GM11168 (cell line): Measurements from ENCODE around the gene EEF1AKMT3.
"Not testable (repeated sequence)": the region's sequence is repeated elsewhere in the genome, so short reads cannot be mapped to it uniquely, and the experiment has no call there.

ENCODE experiments used
- in situ Hi-C: fragments of 300-500 bp; cut with MboI; formaldehyde crosslinking; loops from one replicate; pipeline ENCODE4 v1.12.0; 2022; ENCODE audit warnings: low sequenced_read_pairs; ENCODE audit not compliant: unreplicated experiment

Gene EEF1AKMT3

DNA sequence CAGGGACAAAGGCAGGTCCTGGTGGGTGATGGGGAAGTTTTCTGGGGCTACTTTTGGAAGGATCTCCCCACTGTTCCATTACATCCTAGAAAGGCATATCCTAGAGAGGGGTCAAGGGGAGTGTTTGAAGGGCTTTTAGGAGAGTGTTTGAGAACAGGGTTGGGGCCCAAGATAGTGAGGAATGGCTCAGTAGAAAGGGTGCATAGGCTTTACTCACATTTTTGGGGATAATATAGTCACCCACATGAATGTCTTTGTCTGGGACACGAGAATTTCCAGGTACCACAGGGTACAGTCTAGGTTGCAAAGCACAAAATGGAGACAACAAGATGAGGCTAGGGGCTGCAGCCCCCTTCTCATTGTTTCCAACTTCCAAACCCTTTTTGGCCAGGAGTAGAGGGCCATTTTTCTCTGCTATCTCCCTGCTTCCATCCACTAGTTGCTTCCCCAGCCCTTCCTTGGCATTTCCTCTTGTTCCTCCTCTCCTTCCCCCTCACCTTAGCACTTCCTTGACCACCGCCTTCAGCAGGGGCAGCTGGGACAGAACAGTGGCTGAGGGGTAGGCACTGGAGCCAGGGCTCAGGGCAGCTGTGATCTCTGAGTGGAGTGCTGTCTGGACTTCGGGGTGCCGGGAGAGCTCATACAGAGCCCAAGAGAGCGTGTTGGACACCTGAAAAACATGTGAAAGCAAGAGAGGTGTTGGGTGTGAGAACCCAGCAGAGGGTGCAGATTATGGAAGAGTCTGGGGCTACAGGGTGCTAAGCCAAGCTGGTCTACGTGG is 8.3 kb upstream of the EEF1AKMT3 start:
- in situ Hi-C loops, result no loop called here

DNA sequence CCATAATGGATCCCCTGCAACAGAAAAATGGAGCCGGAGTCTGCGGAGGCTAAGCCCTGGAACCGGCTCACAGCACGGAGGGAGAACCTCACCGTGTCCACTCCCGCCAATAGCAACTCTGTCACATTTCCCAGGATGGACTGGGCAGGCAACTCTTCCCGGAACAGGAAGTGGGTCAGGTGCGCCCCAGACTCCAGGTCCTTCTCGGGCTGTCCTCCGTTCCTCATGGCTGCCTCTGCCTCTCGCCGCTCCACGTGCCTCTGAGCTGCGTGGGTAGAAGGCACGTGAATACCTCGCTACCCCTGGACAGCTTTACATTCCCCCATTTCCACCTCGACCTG is 7.8 kb upstream of the EEF1AKMT3 start:
- in situ Hi-C loops, result no loop called here

DNA sequence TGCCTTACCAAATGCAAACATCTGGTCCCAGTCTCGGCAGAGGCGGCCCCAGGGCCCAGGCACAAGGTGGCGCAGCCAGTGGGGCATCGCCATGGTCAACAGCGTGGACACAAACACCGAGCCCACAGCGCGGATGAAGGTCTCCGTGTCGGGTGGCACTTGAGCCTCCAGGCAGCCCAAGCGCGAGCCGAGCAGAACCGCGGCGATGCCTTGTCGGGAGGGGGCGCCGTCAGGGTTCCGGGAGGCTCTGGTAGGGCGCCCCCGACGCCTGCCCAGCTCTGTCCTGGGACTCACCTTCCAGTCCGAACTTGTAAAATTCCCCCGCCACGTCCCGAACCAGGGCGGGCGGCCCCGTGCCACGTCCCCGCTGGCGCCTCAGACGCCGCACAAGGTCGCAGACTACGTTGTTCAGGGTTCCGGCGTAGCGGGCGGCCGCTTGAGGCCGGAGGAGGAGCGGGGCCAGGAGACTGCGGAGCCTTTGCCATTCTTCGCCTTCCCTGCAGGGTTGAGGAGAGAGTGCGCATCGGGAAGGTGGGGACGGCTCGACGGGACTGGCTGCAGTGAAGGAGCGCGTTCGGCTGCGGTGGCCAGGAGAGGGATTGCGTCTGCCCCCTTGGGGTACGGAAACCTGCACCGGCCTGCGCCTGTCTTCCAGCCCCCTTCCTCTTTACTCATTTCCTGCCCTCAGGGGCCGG is 7.3 kb upstream of the EEF1AKMT3 start:
- in situ Hi-C loops, result no loop called here

DNA sequence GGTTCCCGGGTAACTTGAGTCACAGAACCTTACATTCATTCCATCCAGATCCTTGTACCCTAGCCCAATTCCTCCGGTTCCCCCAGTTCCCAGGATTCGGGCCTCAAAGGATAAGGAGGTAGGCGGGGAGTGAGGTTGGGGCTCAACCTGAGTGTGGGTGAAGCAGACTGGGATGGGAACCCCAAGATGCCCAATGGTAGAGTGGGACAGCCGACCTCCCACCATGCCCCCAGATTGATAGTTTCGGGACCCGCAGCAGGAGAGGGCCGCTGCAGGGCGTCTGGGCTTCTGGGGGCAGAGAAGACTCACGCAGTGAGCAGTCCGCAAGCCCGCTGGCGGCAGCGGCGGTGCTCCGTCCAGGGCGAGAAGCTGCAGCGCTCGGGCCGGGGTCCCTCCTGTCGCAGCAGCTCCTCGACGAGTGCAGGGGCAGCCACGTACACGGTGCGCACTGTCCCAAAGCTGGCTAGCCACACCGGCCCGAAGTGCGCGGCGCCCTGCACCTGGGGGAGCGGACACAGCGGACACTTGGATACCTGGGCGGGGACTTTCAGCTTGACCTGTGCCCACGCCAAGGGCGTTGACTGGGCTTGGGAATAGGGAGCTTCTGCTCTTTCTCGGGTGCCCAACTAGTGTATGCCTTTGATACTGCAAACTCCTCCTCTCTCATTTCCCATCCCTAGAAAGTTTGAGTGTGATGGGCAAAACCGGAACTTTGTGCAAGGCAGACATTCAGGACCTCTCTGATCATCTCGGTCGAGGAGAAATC is 6.5 kb upstream of the EEF1AKMT3 start:
- in situ Hi-C loops, result no loop called here

DNA sequence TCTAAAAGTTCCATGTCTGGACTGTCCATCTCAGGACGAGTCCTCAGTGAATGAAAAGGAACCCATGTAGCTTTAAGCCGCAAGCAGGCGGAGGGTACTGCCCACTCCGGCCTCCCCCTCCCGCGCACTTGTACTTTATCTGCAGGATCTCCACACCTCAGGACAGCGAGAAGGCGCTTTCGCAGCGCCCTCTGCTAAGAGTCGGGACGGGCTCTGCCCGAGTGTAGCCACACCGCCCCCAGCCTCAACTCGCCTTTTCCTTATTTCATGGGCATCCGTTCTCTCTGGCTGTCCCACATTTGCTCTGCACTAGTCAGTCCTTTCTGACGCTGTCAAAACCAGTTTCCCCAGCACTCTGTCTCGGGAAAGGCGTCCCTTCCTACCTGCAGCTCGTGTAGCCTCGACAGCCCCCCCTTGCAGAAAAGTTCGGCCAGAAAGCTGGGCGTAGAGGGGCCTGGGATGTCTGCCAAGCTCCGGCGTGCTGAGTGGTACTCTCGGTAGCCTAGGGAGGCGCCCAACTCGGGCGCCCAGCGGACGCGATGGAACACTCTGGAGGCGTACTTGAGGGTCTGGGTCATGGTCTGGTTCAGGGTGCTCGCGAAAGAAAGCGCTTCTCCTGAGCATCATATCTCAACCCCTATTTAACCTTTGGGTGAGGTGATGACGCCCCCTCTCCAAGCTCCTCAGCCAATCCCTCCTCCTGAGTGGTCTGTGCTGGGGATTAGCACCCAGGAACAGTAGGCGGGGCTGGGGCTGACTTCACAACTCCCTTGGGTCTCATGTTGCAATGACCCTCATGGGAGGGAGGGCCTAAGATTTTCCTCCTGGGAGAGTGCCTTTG is 5.7 kb upstream of the EEF1AKMT3 start, which contains the start of gene CYP27B1:
CYP27B1 (minus strand) TSS at position 615 of the 841 bp plus-strand sequence; CDS start at position 578, 37 bp downstream.
- in situ Hi-C loops, result no loop called here

DNA sequence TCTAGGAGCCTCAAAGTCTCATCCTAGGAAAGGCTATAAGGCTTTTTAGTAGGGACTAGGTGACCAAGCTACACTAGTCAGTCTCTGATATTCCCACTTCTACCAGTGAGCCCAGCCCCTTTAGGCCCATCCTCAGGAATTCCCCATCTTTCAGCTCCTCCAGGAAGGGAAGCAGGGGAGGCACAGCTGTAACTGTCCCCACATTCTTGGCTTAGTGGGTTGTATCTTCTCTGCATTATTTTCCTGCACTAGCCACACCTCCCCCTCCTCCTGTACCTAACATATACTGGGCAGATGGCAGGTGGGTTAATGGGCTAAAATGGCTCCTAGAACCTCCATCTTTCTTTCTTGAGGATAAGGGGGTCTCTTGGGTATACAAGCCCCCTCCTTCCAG is 5.1 kb upstream of the EEF1AKMT3 start:
- in situ Hi-C loops, result no loop called here

DNA sequence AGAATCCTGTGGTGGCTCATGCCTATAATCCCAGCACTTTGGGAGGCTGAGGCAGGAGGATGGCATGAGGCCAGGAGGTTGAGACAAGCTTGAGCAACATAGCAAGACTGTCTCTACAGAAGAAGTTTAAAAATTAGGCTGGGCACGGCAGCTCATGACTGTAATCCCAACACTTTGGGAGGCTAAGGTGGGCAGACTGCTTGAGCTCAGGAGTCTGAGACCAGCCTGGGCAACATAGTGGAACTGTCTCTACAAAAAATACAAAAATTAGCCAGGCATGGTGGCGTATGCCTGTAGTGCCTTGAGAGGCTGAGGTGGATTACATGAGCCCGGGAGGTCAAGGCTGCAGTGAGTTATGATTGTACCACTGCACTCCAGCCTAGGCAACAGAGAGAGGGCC is 4.5 kb upstream of the EEF1AKMT3 start:
- in situ Hi-C loops, result no loop called here

DNA sequence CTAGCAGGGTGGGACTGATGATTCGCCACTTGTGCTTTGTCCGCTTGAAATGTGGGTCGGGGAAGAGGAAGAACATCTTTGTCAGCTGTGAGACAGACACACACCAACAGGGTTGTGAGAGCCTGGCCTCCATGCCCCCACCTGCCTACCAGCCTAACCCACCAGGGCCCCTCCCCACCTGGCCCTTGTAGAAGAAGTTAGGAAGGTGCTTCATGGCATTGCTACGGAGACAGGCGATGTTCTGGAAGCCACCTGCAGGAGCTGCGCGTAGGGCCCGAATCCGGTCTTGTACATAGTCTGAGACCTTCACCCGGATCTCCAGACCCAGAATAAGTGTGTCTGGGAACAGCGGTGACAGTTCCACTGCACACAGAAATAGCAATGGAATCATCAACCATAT is 2.8 kb upstream of the EEF1AKMT3 start:
- in situ Hi-C loops, result no loop called here

DNA sequence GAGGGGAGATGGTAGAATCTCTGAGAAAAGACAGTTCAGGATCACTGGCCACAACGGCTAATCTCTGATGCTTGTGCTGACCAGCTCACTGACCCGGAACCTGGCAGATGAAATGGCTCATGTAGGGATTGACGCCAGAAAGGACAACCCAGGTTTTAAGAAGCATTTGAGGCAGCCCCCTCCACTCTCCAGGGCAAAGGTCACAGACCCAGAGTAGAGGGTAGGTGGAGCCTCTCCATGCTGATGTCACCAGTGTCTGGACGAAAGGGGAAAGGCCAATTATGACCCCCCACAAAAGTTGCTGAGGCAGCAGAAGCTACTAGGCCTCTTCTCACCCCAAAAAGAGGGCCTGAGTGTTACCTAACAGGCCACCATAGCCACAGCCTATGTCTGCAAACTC is 1.7 kb upstream of the EEF1AKMT3 start:
- in situ Hi-C loops, result no loop called here

DNA sequence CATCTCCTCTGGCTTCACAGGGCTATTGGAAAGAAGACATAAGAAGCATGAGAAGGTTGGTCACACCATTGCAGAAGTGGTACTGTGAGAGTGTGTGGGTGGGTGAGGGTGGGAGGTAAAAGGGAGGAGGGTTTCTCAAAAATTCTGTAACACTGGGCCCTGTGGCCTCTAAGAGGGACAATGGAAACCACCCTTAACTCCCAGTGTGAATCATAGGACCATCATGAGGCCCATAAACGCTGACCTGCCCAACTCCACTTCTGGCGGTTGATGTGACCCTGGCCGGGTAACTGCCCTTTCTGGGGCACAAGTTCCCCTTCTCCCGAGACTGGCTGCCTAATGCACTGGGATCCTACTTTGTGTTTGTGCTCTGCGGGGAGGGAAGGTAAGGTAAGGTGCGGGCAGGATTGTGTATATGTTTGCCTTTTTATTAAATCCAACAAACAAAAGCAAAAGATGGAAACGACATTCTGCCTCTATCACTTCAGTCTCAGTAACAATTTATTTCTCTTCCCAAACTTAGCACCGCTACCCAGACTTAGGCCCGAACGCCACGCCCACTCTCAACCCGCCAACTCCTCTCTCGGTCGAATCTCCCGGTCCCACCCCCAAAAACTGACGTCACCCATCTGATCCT is 1.1 kb upstream of the EEF1AKMT3 start:
- in situ Hi-C loops, result no loop called here

DNA sequence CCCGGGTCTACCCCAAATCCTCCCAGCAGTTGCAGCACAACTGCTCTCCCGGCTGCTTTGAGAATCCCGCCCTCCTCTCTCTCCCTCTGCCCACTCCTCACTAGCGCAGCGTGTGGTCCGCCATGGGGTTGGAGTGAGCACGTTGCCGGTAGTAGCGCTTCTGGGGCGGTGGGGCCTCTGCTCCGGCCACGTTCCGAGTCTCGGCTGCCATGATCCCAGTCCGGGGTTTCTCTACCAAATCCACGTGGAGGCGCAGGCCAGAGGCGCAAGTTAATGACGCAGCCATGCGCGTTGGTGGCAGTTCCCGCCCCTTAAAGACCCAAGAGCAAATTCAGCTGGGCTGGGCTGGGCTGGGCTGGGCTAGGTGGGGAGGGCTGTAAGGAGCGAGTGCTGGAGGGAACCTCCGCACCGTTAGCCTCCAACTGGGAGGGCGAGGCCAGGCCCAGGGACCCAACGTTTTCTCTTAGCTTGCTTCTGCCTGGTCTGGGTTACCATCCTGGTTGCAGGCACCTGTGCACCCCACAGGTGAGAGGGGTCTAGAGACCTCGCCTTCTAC is 463 bp upstream of the EEF1AKMT3 start, which contains the start of gene METTL1:
METTL1 (minus strand) TSS at position 233 of the 556 bp plus-strand sequence; CDS start at position 211, 22 bp downstream.
- in situ Hi-C loops, result no loop called here

DNA sequence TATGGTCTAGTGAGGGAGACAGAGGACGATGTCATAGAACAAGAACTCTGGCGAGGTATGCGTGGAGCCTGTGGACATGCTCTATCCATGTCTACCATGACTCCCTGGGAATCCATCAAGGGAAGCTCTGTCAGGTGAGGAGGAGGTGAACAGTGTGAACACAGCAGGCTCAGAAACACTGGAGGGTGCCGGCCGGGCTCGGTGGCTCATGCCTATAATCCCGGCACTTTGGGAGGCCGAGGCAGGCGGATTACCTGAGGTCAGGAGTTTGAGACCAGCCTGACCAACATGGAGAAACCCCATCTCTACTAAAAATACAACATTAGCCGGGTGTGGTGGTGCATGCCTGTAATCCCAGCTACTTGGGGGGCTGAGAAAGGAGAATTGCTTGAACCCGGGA is 2.2 kb downstream of the EEF1AKMT3 start:
- in situ Hi-C loops, result not testable (repeated sequence)

DNA sequence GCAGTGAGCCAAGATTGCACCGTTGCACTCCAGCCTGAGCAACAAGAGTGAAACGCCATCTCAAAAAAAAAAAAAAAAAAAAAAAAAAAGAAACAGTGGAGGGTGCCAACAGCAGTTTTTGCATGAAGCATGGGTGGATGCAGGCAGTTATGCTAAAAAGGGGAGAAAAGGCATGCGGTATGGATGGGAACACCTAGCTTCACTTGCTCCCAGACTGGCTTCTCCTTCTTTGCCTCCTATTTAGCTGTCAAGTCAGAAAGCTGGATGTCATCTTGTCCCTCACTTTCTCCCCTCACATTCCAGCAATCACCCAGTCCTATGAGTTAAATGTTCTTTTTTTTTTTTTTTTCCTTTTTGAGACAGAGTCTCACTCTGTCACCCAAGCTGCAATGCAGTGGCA is 2.6 kb downstream of the EEF1AKMT3 start:
- in situ Hi-C loops, result no loop called here

DNA sequence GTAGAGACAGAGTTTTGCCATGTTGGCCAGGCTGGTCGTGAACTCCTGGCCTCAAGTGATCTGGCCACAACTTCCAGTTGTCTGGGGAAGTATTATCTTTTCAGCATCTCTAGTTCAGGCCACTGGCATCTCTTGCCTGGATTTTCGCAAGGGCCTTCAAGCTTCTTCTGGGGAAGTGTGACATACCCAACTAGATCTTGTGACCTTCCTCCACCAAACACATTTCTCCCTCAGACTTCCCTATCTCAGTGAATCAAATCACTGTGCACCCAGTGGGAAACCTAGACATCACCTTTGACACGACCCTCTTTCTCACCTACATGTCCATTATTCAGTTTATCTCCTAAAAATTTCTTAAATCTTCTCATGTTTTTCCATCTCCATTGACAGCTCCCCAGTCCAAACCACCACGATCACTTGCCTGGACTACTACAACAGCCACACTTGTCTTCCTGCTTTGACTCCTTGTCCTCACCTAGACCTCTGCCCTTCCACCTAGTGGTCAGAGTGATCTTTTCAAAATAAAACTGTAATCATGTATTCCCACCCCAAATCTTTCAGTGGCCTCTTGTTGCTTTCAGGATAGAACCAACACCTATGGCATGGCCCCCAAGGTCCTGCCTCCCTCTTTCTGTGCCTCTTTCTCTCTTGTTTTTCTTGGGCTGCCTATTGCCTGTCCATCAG is 3.3 kb downstream of the EEF1AKMT3 start:
- in situ Hi-C loops, result no loop called here

DNA sequence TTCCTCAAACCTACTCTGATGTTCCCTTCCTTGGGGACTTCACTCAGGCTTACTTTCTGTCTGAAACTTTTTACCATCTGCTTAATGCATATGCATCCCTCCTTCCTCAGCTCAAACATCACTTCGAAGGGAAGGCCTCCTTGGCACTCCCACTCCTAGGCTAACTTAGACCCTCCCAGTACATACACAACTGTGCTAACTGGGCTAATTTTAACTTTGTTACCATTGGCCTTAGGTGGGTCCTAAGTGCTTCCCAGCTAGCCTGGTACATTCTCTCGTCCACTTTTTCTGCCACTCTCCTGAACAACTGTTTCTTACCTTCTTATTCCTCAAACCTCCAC is 3.8 kb downstream of the EEF1AKMT3 start:
- in situ Hi-C loops, result no loop called here

DNA sequence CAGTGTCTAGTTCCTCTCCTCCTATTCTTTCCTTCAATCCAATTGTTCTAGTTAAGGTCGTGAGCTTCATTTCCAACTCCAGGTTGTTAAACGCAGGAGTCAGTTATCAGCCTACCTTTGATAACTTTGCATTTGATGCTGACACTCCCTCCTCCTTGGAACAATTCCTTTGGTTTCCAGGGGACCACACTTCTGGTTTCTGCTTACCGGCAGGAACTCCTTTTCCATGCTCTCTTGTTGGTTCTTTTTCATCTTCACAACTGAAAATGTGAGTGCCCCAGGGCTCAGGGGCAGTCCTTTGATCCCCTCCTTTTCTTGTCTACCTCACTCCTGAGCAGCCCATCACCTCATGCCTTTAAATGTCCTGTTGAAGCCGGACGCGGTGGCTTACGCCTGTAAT is 5.0 kb downstream of the EEF1AKMT3 start:
- in situ Hi-C loops, result no loop called here

DNA sequence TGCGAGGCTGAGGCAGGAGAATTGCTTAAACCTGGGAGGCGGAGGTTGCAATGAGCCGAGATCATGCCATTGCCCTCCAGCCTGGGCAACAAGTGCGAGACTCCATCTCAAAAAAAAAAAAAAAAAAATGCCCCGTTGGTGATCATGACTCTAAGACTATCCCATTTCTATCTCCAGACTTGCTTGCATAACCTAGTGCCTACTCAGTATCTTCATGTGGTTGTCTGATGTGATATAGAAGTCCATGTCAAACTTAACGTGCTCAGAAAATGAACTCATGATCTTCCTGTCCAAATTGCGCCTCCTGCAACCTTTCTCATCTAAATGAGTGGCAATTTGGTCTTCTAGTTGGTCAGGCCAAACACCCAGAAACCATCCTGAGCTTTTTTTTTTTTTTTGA is 5.5 kb downstream of the EEF1AKMT3 start:
- in situ Hi-C loops, result no loop called here

DNA sequence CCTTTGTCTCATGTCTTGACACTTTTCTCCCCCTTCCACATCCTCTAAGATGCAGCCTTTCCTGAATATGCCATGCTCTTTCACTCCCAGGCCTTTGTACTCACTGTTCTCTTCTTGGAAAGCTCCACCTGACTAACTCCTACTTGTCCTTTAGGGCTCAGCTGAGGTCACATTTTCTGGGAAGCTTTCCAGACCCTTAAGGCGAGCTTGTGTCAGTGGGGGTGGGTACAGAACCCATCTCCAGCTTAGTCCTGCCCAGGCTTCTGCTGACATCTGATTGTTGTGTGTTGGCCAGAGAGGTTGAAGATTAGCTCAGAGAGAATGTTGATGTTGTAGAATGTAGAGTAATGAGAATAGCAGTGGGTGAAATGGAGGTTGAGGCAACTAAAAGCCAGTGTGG is 7.3 kb downstream of the EEF1AKMT3 start:
- in situ Hi-C loops, result no loop called here

DNA sequence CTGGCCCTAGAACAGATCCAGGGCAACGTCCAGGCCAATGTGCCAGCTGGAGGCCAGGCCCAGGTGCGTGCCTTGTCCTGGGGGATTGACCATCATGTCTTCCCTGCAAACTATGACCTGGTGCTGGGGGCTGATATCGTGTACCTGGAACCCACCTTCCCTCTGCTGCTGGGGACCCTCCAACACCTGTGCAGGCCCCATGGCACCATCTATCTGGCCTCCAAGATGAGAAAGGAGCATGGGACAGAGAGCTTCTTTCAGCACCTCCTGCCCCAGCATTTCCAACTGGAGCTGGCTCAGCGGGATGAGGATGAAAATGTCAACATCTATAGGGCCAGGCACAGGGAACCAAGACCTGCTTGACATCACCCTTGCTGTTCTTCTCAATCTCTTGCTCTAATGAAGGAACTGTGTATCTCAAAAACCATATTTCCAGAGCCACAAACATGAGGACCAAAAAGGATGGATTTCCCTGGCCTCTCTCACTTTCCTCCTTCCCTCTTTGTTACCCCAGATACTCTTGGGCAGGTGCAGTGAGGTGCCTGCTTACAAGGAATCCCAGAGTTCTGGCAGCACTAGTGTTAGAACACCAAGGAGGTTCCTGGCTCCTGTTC is 8.0 kb downstream of the EEF1AKMT3 start:
- in situ Hi-C loops, result no loop called here
